ENCODE results near the gene PTK6.

The PTK6 gene

DNA sequence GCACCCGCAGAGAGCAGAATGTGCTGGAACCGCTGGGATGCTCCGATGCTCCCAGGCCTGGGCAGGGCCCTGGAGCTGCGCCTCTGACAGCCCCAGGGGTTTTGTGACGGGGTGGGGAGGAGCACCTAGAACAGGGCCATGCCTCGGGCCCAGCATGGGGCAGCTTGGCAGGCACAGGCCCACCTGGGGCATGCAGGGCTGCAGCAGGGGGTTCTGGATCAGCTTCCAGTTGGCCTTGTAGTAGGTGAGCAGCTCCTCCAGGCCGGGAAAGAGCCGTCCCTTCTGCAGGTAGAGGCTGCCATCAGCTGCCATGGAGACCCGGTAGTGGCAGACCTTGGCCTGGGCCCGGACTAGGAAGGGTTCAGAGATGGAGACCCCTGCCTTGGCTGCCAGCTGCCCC is 6.0 kb upstream of the PTK6 start:
- no peak for DNase-seq (ENCODE audit: low spot score)

DNA sequence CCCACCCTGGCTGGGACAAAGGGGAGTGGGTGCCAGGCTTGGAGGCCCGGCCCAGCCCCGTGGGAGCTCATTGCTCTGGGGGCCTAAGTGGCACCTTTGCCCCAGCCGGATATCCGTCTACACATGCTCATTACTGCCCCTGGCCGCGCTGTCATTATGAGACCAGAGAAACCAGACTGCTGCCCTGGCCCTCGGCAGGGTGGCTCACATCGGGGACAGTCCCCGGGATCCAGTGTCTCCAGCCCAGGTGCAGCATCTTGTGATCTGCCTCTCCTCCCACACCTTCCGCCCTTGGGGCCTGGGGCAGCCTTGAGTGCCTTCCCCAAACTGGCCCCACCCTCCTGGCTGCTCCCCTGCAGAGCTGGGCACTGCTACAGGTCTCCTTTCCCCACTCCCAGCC is 5.5 kb upstream of the PTK6 start:
- DNase-seq (ENCODE audit: low spot score) = no peak

DNA sequence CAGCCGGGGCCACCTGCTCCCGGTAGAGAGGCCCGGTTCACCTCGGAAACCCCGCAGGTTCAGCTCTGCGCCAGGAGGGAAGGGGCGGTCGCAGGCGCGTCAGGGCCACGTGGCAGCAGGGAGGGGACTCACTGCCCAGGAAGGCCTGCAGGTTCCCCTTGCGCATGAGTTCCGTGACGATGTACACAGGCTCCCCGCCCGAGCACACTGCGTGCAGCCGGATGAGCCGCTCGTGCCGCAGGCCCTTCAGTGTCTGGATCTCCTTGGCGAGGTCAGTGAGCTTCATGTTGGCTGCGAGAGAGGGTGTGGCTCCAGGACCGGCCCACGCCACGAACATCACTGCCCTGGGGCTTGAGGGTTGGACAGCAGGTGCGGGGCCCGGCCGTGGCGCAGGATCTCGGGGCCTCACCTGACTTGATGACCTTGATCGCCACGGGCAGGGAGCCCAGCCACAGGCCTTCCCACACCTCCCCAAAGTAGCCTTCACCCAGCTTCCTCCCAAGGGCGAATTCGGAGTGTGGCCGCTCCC is 4.9 kb upstream of the PTK6 start:
- DNase-seq (ENCODE audit: low spot score) = no peak

DNA sequence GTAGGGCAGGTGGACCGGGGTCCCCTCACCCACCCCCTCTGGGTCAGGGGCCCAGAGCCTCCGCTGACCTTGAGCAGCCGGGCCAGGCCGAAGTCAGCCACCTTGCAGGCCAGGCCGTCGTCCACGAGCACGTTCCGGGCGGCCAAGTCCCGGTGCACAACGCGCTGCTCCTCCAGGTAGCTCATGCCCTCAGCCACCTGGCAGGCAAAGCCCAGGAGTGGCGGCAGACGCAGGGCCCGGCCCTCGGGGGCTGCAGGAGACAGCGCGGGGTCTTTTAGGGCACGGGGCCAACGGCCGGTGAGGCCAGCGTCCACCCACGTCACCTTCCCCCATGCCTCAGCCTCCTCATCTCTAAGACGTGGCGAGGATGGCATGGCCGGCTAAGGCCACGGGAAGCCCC is 4.2 kb upstream of the PTK6 start:
- no peak for DNase-seq (ENCODE audit: low spot score)

DNA sequence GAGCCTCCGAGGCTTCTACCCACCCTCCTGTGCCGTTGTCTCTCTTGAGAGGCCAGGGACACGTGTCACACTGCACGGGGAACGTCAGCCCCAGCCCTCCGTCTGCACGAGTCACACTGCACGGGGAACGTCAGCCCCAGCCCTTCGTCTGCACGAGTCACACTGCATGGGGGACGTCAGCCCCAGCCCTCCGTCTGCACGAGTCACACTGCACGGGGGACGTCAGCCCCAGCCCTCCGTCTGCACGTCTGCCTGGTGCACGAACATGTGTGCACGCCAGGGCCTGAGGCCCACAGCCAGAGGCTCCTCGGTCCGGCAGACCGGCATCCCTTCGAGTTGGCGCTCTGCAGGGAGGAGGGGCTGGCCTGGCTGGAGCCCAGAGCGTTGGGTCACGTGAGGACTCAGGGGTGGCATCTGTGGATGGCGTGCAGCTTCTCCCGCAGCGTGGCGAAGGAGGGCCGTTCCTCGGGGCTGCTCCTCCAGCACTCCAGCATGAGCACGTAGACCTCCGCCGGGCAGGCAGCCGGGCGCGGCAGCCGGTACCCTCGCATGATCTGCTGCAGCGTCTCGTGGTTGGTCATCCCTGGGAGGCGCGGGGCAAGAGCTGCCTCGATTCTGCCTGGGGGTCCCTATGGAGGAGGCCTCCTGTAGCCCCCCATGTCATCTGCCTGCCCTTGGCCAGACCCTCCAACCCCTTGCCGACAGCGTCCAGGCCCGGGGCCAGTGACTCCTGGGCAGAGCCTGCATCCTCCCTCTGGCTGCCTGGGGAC is 3.4 kb upstream of the PTK6 start:
- DNase-seq (ENCODE audit: low spot score) = peak; percentile 48

DNA sequence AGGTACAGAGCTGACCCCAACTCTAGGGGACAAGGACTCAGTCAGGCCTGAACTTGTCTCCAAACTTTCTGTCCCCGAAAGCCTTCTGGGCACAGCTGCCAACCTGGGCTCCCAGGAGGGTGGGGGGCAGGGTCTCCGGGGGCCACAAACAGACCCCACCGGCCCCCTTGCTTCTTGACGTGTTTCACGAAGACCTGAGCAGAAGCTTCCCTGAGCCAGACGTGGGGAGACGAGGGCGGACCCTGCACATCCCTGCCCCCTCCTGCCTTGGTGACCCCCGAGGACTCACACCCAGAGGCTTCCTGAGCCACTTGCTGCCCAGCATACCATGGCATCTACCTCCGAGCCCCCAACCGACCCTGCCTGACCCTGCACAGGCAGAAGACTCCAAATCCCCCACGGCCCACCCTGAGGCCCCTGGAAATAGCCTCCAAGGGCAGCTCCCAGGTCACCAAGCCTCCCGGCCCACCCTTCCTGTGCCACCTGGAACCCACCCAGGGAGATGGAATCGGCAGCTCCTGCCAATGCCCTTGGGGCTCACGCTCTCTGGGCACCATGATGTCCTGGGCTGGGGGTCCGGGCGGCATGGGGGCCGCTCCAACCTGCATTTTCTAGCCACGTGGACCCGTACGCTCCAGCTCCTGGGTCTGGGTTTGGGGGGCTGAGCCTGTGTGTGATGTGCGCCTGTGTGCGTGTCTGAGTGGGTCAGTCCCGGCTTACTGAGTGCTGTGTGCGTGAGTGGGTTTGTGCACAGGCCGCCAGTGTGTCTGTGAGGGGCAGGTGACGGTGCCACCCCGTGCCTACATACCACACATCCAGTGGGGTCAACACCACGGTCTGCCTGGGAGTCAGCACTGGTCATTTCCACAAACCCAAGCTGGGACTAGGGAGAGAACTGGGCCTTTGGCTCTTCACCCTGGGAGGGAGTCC is 2.5 kb upstream of the PTK6 start:
- no peak for DNase-seq (ENCODE audit: low spot score)

DNA sequence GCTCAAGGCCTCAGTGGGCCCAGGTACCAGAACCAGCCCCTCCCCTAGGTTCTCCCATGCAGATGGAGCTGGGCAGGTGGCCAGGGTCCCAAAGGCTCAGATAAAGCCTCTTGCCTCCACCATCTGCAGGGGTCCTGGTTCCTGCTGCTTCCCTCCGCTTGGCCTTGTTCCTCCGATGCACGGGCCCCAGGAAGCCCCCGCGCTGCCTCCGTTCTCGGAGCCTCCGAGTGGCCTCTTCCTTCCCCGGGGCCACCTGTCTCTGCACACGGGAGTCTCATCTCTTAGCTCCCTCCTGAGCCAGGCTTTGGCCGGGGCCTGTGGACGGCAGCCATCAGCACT is 1.9 kb upstream of the PTK6 start:
- no peak for DNase-seq (ENCODE audit: low spot score)

DNA sequence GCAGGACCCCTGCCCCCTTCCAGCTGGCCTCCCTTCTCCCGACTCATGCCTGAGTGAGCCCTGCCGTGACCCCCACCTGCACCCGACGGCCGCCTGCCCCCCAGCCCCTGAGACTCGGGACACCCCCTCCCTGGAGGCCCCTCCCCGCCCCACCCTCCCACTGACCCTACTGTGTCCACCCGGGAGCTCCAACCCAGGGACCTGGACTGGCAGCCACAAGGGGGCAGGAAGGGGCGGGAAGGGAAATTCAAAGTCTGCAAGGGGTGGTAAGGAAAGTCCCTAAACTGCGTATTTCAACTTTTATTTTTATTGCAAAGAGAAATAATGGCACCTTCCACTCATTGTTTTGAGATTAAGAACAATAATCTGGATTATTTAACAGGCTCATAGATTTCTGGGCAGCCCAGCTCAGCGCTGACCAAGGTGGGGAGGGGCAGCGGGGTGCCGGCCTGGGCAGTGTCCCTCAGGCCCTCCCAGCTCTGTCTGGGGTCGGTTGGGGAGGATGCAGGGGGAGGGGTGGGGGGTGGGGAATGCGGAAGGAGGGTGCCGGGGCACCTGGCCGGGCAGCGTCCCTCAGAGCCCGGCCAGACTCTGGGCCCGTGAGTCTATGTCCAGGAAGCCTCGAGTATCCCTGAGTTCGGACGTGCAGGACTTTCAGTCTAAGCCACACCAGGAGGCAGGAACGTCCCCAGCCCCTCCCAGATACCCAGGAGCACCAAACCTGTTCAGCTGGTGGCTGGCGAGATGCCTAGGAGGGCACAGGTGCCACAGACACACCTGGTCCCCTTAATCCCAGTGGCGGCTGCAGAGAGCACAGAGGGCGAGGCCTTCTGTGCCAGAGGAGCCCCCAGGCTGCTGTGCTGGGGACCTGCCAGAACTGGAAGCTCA is 1.3 kb upstream of the PTK6 start:
- DNase-seq (ENCODE audit: low spot score) = no peak

DNA sequence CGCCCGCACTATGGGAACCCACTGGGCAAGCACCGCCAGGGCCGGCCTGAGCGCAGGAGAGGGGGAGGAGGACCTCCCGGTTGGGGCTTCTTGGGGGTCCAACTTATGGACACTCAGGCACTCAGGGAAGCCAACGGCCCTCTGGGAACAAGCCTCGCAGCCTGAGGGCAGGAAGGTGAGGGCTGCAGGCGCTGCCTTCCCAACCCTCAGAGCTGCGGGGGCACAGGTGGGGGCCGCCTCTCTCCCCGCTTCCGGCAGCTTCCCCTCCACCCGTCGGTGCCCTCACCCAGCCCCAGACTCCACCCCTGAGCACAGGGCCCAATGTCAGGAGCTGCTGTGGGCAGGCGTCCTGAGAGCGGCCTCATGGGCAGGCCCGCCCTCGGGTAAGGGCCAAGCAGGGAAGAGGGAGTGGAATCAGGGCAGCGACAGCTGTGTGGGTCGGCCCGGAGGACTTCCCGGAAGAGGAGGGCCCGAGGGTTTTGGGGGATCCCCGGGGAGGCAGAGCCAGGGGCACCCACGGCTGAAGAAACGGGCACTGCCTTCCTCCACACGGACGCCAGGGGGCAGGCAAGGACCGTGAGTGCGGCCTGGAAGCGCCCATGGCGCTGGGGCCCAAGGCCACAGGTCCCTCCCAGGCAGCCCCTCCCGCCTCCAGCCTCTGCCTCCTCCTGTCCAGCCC is 488 bp upstream of the PTK6 start:
- peak; percentile 78 for DNase-seq (ENCODE audit: low spot score)

DNA sequence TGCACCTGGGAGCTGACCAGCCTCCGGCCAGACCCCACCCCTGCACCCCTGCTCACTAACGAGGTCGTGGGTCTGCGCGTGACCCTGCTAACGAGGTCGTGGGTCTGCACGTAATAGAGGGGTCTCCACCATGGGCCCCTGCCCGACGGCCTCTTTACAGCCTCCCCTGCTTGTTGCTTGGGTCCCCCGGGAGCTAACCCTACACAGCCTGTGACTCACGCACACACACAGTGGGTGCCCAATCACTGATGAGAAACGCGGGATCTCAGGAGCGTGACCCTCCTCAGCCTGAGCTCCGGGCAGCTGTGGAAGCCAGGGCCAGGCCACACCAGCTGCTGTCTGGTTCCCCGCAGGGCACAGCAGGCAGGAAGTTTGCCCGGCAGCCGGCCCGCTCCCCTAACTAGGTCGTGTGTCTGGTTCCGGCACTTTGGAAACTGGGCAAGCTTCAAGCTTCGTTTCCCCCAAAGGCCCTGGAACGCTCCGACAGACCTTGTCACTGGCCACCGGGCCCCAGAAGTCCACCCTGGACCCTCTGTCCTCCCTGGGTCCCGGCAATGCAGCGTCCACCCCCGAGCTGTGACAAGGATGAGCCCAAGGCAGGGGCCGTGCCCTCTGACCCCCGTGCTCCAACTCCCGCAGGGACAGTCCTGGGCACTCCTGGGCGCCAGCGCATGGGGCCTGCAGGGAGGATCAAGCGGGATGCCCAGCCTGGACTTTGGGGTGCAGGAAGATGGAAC is 767 bp downstream of the PTK6 start:
- DNase-seq (ENCODE audit: low spot score) = no peak

DNA sequence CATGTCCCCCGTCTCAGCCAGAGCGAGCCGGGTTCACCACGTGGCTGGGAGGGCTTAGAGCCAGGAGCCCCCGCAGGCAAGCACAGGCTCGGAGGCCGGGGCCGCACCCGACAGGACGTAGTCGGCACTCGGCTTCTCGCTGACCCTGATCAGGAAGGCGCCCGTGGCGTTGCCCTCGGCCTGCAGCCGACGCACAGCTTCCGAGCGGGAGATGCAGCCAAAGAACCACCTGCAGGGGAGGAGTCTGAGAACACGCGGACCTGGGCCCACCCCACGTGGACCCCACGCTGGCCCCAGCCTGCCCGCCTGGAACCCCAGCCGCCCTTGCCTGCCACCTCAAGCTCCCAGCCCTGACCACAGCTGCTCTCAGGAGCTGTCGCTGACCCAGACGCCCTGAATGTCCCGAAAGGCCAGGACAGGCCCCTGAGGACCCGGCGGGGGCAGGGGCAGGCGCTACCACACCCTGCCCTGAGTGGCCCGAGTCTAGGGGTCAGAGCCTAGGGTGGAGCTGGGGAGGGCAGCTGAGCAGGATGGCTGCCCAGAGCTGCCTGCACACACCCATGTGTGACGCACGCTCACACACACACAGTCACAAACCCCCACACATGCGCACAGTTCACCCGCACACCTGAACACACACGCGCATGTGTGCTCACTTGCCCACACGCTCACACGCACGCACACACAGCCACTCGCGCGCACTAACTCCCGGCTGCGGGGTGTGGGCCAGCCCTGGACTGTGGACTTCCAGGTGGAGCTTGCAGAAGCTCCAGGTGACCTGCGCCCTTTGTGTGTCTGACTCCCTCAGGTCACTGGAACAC is 2.1 kb downstream of the PTK6 start:
- no peak for DNase-seq (ENCODE audit: low spot score)

DNA sequence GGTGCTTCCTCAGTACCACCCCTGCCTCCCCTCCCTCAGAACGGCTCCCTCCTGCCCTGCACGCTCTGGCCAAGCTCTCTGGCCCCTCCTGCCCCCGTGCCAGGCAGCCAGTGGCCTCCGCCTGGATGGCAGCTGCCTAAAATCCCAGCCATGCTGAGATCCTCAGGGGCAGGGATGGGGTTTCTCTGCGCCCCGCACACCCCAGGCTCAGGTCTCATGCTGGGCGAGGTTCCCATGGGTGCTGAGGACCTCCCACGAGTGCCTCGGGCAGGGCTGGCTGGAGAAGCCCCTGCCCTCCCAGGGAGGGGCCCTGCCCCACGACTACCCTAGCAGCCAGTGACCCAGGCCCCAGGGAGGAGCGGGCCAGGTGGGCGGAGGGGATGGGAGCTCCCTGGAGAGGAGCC is 2.7 kb downstream of the PTK6 start:
- no peak for DNase-seq (ENCODE audit: low spot score)

DNA sequence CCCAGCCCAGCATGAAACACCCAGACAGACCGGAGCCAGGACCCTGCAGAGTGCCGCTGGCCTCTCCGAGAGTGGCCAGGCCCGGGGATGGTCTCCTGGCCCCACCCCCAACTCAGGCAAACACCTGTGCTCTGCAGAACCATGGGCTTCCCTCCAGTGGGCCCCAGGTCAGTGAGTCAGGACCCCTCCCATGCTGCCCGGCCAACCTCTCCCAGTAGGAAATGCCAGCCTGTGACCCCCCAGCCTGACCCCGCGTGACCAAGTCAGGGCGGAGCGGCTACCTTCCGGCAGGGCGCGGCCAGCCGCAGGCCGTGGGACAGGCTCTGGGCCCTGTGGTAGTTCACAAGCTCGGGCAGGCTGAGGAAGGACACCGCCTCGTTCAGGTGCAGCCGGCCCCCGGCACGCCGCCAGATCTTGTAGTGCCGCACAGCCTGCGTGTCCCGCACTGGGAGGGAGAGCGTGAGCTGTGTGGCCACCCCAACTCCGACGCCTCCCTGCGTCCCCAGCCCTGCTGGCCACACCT is 3.2 kb downstream of the PTK6 start:
- no peak for DNase-seq (ENCODE audit: low spot score)

DNA sequence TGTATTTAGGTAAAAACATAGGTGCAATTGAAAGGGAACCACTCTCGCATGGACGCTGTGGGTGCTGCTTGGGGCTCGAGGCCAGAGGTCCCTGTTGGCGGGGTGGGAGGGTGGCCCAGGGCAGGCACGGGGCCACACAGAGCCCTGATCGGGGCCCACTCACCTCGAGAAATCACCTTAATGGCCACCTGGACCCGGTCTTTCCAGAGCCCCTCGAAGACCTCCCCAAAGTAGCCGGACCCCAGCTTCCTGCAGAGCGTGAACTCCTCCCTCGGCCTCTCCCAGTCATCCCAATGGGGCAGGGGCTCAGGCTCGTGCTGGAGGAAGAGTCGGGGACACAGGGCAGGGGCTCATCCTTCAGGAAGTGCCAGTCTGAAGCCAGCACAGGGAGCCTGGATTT is 3.8 kb downstream of the PTK6 start:
- no peak for DNase-seq (ENCODE audit: low spot score)

DNA sequence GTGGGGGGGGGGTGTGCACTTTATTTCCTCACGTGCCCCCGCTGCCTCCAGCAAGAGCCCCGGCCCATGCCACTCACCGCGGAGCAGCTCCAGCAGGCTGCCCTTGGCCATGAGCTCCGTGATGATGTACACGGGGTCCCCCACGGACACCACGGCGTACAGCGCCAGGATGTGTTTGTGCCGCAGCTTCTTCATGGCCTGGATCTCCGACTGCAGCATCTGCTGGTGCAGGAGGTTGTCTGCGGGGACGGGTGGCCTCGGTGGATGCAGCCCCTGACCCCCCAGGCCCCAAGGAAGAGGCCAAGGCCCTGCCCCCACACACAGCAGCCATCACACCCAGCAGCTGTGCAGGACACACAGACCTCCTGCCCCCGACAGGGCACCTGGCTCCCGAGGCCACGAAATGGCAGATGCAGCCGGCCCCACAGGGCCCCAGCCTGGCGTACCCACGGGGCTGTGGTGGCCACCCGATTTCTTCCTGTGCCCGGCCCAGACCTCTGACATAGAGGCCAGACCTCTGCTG is 4.7 kb downstream of the PTK6 start:
- DNase-seq (ENCODE audit: low spot score) = no peak

DNA sequence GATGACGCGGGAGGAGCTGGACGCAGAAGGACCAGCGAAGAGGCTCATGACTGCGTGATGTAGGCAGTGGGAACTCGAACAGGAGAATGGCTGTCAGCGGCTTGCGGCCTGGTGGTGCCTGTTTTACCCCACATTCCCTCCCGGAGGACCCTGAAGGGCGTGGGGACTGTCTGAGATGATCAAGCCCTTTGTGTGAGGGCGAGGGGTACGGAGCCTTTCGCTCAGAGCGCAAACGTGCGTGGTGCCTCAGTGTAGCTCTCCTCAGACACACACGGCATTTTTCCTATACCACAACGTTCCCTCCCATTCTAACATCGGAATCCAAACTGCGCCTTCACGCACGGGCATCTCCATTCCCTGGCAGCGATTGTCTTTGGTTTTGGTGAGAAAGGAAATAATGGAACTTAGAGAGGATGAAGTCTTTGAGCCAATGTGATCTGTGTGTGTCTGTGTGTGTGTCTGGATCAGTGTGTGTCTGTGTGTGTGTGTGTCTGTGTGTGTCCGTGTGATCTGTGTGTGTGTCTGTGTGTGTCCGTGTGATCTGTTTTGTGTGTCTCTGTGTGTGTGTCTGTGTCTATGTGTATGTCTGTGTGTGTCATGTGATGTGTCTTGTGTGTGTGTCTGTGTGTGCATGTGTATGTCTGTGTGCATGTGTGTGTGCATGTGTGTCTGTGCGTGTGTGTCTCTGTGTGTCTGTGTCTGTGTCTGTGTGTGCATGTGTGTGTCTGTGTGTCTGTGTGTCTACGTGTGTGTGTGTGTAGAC is 5.3 kb downstream of the PTK6 start:
- no peak for DNase-seq (ENCODE audit: low spot score)

DNA sequence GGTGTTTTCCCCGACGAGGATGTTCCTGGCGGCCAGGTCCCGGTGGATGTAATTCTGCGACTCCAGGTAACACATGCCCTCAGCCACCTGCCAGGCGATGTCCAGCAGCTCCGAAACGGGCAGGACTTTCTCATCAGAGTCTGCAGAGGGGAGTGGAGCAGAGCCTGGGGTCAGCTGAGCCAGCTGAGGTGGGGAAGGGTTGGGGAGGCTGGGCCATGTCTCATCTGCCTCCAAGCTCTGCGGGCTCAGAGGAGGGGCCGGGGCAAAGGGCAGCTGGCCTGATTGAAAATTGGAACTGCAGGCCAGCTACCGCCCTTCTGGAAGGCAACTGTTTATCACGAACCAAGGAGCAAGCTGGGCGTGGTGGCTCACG is 6.4 kb downstream of the PTK6 start:
- DNase-seq (ENCODE audit: low spot score) = no peak

DNA sequence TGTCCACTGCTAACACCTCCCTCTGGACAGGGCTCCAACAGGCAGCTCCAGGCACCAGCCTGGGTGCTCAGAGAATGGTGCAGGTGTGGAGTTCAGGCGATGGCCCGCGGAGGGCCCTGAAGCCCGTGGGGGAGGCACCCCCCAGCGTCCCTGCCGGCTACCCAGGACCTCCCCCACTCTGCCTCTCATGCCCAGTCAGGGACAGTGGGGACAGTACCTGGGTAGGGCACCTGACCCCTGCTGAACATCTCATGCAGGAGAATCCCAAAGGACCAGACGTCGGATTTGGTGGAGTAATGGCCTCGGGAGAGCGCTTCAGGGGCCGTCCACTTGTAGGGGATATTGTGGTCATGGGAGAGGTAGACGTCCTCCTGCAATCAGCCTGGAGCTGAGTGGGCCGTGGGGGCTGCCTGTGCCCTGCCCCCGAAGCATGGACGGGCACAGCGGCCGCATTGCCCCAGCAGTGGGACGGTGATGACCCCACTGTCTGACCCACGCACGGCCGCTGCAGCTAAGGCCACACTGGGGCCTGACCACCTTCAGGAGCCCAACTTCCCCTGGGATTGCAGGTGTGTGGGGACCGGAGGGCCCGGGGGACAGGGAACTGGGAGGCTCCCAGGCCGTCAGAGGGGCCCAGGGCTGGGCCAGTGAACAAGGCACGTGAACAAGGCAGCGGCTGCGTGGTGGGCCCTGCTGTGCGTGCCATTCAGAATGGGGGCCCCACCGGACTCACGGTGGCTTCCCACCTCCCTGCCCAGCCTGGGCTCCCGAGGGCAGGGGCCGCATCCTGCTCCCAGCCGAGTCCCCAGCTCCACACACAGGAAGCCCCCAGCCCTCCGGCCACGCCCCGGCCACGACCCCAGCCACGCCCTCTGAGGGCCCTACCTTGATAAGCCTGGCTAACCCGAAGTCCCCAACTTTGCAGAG is 7.1 kb downstream of the PTK6 start:
- no peak for DNase-seq (ENCODE audit: low spot score)
